HL-60 (cell line): ENCODE results near the gene HOXB3.

Experiments used
- DNase-seq, 2 experiments: peaks; one replicate each; pipeline ENCODE4 v3.0.0-alpha.2; 2010 to 2020; ENCODE audit warnings: low read depth in 1 of 2, low spot score in 1 of 2
- H3K27ac ChIP-seq: fragments of 250-450 bp; sonication (Bioruptor Pico); replicated peaks from 2 replicates; pipeline ENCODE4 v1.5.1; 2020; ENCODE audit warnings: mild to moderate bottlenecking, moderate library complexity
- H3K27me3 ChIP-seq: fragments of 250-450 bp; sonication (Bioruptor Pico); 2 replicates; pipeline ENCODE4 v1.5.1; 2021; ENCODE audit warnings: mild to moderate bottlenecking, moderate library complexity; ENCODE audit not compliant: insufficient read depth, poor library complexity, severe bottlenecking
- H3K4me3 ChIP-seq: replicated peaks from 2 replicates; pipeline ENCODE4 v1.5.1; 2011; ENCODE audit warnings: mild to moderate bottlenecking, control low read depth, low read length; ENCODE audit not compliant: insufficient read depth
- GABPA ChIP-seq: IDR thresholded peaks from 2 replicates; pipeline ENCODE4 v1.6.1; 2012; ENCODE audit warnings: low read depth
- POLR2AphosphoS5 ChIP-seq: IDR thresholded peaks from 2 replicates; pipeline ENCODE4 v1.6.1; 2012; ENCODE audit warnings: low read depth
- SPI1 ChIP-seq: IDR thresholded peaks from 2 replicates; pipeline ENCODE4 v1.6.1; 2012; ENCODE audit warnings: low read depth, mild to moderate bottlenecking, borderline replicate concordance
- TF ChIP-seq, protein P1 (sequence below): IDR thresholded peaks from 2 replicates; pipeline ENCODE4 v1.6.1; 2012; ENCODE audit warnings: low read depth; ENCODE audit not compliant: insufficient replicate concordance
- TF ChIP-seq, protein P2 (sequence below): IDR thresholded peaks from one replicate; pipeline ENCODE4 v1.5.1; 2011; ENCODE audit warnings: low read length, control low read depth, inconsistent platforms; ENCODE audit not compliant: insufficient read depth

HOXB3 gene

DNA sequence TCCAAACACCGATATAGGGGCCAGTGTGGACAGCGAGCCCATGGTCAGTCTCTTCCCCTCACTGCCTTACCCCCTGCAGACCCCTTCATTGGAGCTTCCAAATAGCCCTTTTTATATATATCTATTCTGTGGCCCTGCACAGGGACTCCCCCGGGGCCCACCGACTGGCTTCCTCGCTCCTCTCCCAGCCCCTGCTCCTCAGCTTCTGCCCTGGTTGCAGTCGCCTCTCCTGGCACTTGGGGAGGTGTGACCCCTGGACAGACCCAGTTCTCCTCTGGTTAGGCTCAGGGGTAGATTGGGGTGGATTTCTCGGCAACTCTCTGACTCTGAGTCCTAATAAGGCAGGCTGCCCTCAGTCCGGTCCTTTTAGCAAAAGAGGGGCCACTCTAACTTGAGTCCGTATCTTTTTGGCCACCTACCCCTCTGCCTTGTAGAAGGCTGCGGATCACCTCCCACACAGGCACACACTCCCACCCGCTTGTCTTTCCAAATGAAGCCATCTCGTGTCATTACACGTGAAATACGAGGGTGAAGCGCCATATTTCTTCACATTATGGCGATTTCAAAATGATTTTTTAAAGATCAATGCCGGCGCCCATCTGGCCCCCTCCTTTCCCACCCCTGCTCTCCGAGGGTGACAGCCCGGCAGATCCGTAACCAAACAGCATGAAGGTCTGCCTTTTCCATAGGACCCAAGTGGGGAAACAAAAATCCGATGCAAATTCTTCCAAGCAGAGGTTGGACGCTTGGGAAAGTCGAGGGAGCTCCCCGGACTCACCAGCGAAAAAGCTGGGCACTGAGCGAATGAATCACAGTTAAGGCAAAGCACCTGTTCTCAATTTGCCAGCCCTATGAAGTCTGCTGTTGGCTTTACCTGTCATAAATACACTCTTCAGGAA, 37.8 kb upstream of the HOXB3 start:
- Histone ChIP-seq H3K27me3 (peaks cover 84% of the 10 kb centered on the region), H3K27ac (no peak overlapping the region), H3K4me3 (no peak overlapping the region)
- TF ChIP-seq POLR2AphosphoS5 (no peak), SPI1 (no peak), GABPA (no peak)
- TF ChIP-seq, protein P1, sequence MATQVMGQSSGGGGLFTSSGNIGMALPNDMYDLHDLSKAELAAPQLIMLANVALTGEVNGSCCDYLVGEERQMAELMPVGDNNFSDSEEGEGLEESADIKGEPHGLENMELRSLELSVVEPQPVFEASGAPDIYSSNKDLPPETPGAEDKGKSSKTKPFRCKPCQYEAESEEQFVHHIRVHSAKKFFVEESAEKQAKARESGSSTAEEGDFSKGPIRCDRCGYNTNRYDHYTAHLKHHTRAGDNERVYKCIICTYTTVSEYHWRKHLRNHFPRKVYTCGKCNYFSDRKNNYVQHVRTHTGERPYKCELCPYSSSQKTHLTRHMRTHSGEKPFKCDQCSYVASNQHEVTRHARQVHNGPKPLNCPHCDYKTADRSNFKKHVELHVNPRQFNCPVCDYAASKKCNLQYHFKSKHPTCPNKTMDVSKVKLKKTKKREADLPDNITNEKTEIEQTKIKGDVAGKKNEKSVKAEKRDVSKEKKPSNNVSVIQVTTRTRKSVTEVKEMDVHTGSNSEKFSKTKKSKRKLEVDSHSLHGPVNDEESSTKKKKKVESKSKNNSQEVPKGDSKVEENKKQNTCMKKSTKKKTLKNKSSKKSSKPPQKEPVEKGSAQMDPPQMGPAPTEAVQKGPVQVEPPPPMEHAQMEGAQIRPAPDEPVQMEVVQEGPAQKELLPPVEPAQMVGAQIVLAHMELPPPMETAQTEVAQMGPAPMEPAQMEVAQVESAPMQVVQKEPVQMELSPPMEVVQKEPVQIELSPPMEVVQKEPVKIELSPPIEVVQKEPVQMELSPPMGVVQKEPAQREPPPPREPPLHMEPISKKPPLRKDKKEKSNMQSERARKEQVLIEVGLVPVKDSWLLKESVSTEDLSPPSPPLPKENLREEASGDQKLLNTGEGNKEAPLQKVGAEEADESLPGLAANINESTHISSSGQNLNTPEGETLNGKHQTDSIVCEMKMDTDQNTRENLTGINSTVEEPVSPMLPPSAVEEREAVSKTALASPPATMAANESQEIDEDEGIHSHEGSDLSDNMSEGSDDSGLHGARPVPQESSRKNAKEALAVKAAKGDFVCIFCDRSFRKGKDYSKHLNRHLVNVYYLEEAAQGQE: no peak
- TF ChIP-seq, protein P2, sequence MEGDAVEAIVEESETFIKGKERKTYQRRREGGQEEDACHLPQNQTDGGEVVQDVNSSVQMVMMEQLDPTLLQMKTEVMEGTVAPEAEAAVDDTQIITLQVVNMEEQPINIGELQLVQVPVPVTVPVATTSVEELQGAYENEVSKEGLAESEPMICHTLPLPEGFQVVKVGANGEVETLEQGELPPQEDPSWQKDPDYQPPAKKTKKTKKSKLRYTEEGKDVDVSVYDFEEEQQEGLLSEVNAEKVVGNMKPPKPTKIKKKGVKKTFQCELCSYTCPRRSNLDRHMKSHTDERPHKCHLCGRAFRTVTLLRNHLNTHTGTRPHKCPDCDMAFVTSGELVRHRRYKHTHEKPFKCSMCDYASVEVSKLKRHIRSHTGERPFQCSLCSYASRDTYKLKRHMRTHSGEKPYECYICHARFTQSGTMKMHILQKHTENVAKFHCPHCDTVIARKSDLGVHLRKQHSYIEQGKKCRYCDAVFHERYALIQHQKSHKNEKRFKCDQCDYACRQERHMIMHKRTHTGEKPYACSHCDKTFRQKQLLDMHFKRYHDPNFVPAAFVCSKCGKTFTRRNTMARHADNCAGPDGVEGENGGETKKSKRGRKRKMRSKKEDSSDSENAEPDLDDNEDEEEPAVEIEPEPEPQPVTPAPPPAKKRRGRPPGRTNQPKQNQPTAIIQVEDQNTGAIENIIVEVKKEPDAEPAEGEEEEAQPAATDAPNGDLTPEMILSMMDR: no peak
- no peak for DNase-seq

DNA sequence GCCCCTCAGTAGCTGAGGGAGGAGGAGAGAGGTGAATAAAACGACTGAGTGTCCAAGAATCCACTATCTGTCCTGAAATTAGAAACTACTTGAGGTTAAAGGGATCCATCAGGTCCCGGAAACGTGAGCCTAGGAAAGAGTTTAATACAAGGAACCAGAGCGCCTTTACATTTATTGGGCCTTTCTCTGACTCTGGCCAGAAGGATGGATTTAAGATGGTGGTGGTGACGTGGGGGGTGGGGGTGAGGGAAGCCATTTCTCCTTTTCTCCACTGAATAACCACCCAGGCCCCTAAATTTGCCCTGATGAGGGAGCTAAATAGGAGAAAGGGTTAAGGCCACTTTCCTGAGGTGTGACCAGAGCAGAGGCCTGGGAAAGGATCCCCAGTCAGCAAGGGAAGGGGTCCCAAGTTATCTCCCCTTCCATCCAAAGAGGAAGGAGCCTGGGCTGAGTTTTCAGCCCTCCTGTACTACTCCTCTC, 37.1 kb upstream of the HOXB3 start:
- TF ChIP-seq, protein P2: no peak
- TF ChIP-seq GABPA (no peak), SPI1 (no peak), POLR2AphosphoS5 (no peak)
- TF ChIP-seq, protein P1: no peak
- DNase-seq: no peak
- H3K27me3 ChIP-seq: peaks cover 81% of the 10 kb centered on the region
- H3K27ac ChIP-seq: no peak overlapping the region
- no peak overlapping the region for H3K4me3 ChIP-seq

DNA sequence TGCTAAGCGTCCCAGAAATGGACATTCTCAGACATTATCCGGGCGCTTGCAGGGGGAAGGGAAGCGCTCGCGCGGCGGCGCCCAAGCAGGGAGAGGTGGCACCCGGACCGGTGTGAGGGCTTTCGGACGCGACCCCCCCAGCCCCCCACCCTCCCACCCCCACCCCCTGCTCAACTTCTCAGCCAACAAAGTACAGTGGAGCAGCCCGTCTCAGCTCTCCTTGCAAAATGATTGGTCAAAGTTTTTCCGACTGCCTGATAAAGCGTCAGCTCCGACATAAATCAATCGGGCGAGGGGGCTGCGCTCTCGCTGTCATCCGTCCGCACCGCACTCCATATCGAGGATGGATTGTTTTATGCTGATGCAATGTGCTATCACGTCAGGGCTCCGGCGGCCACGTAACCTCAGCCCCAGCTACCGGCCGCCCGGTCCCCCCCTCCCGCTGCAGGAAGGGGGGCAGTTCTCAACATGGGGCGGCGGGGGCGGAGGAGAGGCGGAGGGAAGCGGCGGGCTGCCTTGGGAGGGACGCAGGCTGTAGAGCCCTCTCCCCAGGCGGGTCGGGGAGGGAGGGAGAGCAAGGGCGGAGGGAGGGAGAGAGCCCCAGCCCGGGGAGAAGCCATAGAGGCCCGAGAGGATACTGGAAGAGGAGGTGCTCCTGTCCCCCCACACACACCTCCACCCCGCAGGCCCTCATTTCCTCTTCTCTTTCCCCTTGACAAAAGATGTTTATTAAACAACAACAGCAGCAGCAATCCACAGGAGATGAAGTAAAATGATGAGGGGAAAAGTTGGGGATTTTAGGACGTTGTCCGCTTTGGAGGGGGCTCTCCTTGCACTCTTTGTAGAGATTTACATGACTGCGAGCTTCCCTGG, 36.4 kb upstream of the HOXB3 start, which contains the start of gene HOXB9:
Gene HOXB9, minus strand, starts transcription at position 114 of the 873 bp plus-strand sequence. Its CDS starts 89 bp downstream, at position 25.
- H3K27me3 ChIP-seq: peaks cover 76% of the 10 kb centered on the region
- DNase-seq: no peak
- no peak within 1 kb of the TSS for H3K4me3 ChIP-seq
- TF ChIP-seq, protein P1: no peak
- H3K27ac ChIP-seq: no peak within 1 kb of the TSS
